C1 segment of cervical spinal cord (tissue), 14 donors: ENCODE results near the gene IL18BP.

ENCODE experiments used
- DNase-seq, 14 donors: peaks; one replicate each; lab custom pipeline; 2025; lab: John Stamatoyannopoulos, UW

Gene IL18BP

GRCh38 chr11:72012091-72012630 is 13.5 kb downstream of the IL18BP start:
- no peak for DNase-seq

GRCh38 chr11:72012897-72013721 is 14.4 kb downstream of the IL18BP start:
- peak in 11 of 14 donors; percentile 13 to 83 (median 62) for DNase-seq

GRCh38 chr11:72013765-72014711 is 15.3 kb downstream of the IL18BP start:
- DNase-seq = peak in 1 of 14 donors; percentile 64

- peak in 1 of 14 donors; percentile 58 for DNase-seq
These were observed 16.1 kb downstream of the IL18BP start for GRCh38 chr11:72014761-72015320.

- peak in 2 of 14 donors; percentile 21 to 51 for DNase-seq
These were observed 16.9 kb downstream of the IL18BP start for GRCh38 chr11:72015511-72016061.

GRCh38 chr11:72018171-72018570 is 19.5 kb downstream of the IL18BP start:
- DNase-seq = no peak

- no peak for DNase-seq
These were observed 24.6 kb downstream of the IL18BP start for GRCh38 chr11:72023335-72023734.

GRCh38 chr11:72024069-72024754 is 25.5 kb downstream of the IL18BP start:
- DNase-seq = peak in 1 of 14 donors; percentile 12

- no peak for DNase-seq
These were observed 27.4 kb downstream of the IL18BP start for GRCh38 chr11:72026090-72026489.

GRCh38 chr11:72030472-72031045 is 31.9 kb downstream of the IL18BP start:
- DNase-seq = no peak

- no peak for DNase-seq
These were observed 38.0 kb downstream of the IL18BP start for GRCh38 chr11:72036687-72037086.

GRCh38 chr11:72037554-72038311 is 39.0 kb downstream of the IL18BP start:
- DNase-seq = no peak

GRCh38 chr11:72038491-72038890 is 39.8 kb downstream of the IL18BP start:
- DNase-seq = peak in 12 of 14 donors; percentile 20 to 90 (median 50)

GRCh38 chr11:72039031-72039855 is 40.5 kb downstream of the IL18BP start:
- DNase-seq = peak in 6 of 14 donors; percentile 35 to 66 (median 48)

GRCh38 chr11:72039856-72040401 is 41.2 kb downstream of the IL18BP start:
- peak in 8 of 14 donors; percentile 33 to 72 (median 58) for DNase-seq

- peak; percentile 48 to 96 (median 92) for DNase-seq
These were observed 42.0 kb downstream of the IL18BP start for GRCh38 chr11:72040491-72041363.

- peak in 12 of 14 donors; percentile 67 to 92 (median 84) for DNase-seq
These were observed 42.8 kb downstream of the IL18BP start for GRCh38 chr11:72041364-72042063.
